Ectodermal cell (in vitro differentiated cells): Measurements from ENCODE around the gene PNPLA5.

ENCODE experiments used
- H3K27ac ChIP-seq: 2 replicates; pipeline ENCODE4 v1.7.0; 2013; ENCODE audit warnings: mild to moderate bottlenecking, low read depth, low read length; ENCODE audit not compliant: insufficient read depth, poor library complexity, severe bottlenecking
- H3K27me3 ChIP-seq: 2 replicates; pipeline ENCODE4 v1.7.0; 2013; ENCODE audit warnings: mild to moderate bottlenecking, low read length; ENCODE audit not compliant: insufficient read depth, control insufficient read depth, poor library complexity, severe bottlenecking
- H3K36me3 ChIP-seq: one replicate; pipeline ENCODE4 v1.7.0; 2013; ENCODE audit warnings: low read length; ENCODE audit not compliant: control insufficient read depth, insufficient read depth
- H3K4me1 ChIP-seq: one replicate; pipeline ENCODE4 v1.7.0; 2013; ENCODE audit warnings: low read length; ENCODE audit not compliant: control insufficient read depth, insufficient read depth
- H3K4me3 ChIP-seq: 2 replicates; pipeline ENCODE4 v1.7.0; 2013; ENCODE audit warnings: low read depth, low read length, control low read depth; ENCODE audit not compliant: insufficient read depth
- H3K9me3 ChIP-seq: 2 replicates; pipeline ENCODE4 v1.7.0; 2013; ENCODE audit warnings: mild to moderate bottlenecking, low read length, moderate library complexity; ENCODE audit not compliant: control insufficient read depth
- WGBS, 2 experiments: methylation state at CpG; one replicate each; pipeline ENCODE4 v1.1.7; 2013; ENCODE audit warnings: missing lambda C conversion rate in 2 of 2; 5-methylcytosine and 5-hydroxymethylcytosine counted together

PNPLA5 gene

GRCh38 chr22:43830931-43831560 lies 60.8 kb downstream of the PNPLA5 start:
- Histone ChIP-seq H3K36me3 (no peaks in the 10 kb centered on the region), H3K4me1 (peaks cover 12% of the 10 kb centered on the region), H3K27me3 (no peaks in the 10 kb centered on the region), H3K4me3 (no peak overlapping the region), H3K27ac (no peak overlapping the region), H3K9me3 (no peaks in the 10 kb centered on the region)
- 94% methylated on average over 12 of the region's 12 CpGs for WGBS, 2 experiments

DNA sequence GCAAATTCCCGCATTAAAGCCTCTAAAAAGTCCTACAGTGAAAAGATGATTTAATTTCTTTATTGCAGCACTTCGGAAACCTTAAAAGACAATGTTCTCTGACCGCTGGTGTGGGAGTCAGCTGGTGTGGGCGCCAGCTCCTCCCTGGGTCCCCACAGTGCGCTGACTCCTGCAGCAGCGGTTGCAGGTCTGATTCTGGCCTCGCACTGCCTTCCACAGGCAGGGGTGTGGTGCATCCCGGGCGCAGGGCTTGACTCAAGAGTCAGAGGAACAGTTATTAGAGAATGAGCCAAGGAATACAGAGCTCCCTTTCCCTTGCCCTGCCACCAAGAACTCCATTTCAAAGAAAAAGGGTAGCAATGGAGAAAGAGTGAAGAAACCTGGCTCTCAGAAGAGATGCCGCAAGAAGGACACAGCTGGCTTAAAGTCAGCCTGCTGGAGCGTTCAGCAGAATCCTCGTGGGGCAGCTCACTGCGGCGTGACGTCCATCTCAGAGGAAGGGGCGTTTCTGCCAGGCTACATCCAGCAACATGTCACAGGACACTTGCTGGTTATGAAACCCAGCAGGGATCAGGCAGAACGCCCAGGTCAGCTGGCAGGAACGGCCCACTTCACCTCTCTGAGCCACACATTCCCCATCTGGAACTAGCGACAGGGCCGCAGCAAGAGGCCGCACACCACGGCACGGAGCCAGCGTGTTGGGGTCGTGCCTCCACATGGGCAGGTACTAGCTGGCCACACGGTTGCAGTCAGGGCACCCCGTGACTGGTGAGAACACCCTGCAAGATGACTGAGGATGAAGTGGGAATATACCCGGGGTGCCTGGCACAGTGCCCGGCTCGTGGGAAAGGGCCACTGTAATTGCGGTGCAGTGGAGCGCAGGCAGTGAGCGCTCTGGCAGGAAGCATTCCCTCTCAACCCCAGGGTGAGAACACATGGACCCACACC lies 61.6 kb downstream of the PNPLA5 start:
- Histone ChIP-seq H3K4me1 (peaks cover 12% of the 10 kb centered on the region), H3K9me3 (no peaks in the 10 kb centered on the region), H3K36me3 (no peaks in the 10 kb centered on the region), H3K27ac (no peak overlapping the region), H3K4me3 (no peak overlapping the region), H3K27me3 (no peaks in the 10 kb centered on the region)
- WGBS, 2 experiments = 87 to 89% methylated on average over 33 of the region's 33 CpGs
